ENCODE results near the gene TMEM132D. TPM values are rescaled to one million over a fixed set of nuclear protein-coding genes. Genes with fewer than 3 reads are reported as not detected.
"Not testable (repeated sequence)": the region's sequence is repeated elsewhere in the genome, so short reads cannot be mapped to it uniquely, and the experiment has no call there.

TMEM132D gene
- total RNA-seq, 2 donors from 2014 or later: not detected

DNA sequence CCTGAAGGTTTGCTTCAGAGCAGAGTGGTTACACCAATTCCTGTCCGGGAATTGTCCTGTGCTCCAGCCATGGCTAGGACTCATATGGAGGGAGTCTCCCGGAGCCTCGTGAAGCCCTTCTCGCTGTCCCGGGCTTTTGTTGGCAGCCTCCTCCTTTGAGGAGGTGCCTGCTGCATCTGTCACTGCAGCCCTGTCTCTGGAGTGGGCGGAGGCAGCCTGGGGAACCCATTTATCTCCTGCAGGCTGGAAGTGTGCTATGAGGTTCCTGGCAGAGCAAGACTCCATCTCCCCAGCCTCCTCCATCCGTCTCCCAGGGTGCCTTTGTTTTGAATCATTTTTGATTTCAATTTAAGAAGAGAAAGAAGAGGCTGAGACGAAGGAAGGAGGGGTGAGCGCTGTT, 695.3 kb downstream of the TMEM132D start:
- Mint-ChIP-seq H3K9me3 (no peaks in the 10 kb centered on the region), H3K27me3 (peaks cover 27 to 54% of the 10 kb centered on the region in 2 donors), H3K27ac (no peak overlapping the region), H3K36me3 (no peaks in the 10 kb centered on the region), H3K4me3 (no peak overlapping the region), H3K4me1 (ENCODE audit: low read depth in 2 of 2) (no peaks in the 10 kb centered on the region)
- no peak for ATAC-seq
- no peak for DNase-seq (ENCODE audit: low spot score)

DNA sequence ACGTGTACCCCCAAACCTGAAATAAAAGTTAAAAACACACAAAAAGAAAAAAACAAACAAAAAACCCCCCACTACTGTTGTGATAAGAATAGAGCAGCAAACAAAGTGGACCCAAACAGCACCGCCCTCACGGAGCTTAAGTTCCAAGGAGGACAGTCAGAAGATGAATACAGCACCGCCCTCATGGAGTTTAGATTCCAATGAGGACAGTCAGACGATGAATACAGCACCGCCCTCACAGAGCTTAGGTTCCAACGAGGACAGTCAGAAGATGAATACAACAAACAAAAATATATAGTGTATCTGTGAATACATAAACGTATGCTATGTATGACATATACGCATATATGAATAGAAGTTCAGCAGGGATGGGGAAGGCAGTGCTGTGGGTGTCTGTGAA, 696.7 kb downstream of the TMEM132D start:
- Mint-ChIP-seq H3K27me3 (peaks cover 28 to 55% of the 10 kb centered on the region in 2 donors), H3K4me1 (ENCODE audit: low read depth in 2 of 2) (no peaks in the 10 kb centered on the region), H3K27ac (no peak overlapping the region), H3K36me3 (no peaks in the 10 kb centered on the region), H3K4me3 (no peak overlapping the region), H3K9me3 (no peaks in the 10 kb centered on the region)
- DNase-seq (ENCODE audit: low spot score): no peak
- no peak for ATAC-seq

DNA sequence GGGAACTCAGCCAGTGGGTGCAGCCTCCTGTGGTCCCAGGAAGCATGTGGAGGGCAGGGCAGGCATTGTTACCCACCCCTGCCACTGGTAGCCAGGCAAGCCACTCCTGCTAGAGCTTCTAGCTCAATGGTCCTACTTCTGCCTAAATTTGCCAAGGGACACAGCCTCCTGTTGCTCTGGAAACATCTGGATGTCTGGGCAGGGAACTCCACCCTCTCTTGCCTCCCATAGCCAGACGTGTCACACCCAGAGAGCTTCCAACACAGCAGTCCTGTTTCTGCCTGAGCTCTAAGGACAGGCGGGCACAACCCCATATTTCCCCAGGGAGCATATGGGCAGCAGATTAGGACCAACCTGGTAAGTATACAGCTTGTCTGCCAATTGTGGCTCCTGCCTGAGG, 700.4 kb downstream of the TMEM132D start:
- Mint-ChIP-seq H3K27me3 (peaks cover 26 to 43% of the 10 kb centered on the region in 2 donors), H3K9me3 (no peaks in the 10 kb centered on the region), H3K27ac (no peak overlapping the region), H3K4me1 (ENCODE audit: low read depth in 2 of 2) (no peaks in the 10 kb centered on the region), H3K4me3 (no peak overlapping the region), H3K36me3 (no peaks in the 10 kb centered on the region)
- DNase-seq (ENCODE audit: low spot score) (no peak), ATAC-seq (no peak)

DNA sequence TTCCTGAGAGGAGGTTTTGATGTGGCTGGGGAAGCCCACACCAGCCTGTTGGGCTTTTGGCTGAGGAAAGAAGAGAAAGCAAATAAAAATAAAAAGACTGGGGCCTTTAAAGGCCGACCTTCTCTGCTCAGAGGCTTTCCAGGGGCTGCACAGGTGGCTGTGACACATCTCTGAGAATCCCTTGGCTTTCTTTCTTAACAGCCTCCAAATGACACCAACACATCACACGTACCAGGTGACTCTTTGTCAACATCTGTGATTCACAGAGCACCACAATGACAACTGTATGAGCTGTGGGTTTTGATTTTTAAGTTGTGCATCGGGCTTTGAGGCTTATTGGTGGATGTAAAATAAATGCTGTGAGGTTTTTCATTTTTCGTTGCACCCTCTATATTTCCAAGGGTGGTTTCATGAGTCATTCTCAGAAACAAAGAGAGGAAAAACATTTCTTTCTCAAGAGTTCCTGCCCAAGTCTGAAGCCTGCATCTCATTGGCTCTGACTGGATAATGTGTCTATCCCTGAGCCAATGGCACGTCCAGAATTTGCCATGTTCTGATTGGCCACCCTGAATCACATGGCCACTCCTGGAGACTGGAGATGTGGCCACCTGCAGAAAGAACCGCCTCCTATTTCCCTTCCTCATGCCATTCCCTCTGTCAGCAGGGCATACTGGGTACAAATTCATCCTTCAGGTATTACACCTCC, 701.6 kb downstream of the TMEM132D start:
- H3K4me1 Mint-ChIP-seq (ENCODE audit: low read depth in 2 of 2): no peaks in the 10 kb centered on the region
- no peak overlapping the region for H3K4me3 Mint-ChIP-seq
- H3K27ac Mint-ChIP-seq: no peak overlapping the region
- ATAC-seq (no peak), DNase-seq (ENCODE audit: low spot score) (no peak)
- peaks cover 22 to 41% of the 10 kb centered on the region in 2 donors for H3K27me3 Mint-ChIP-seq
- H3K9me3 Mint-ChIP-seq: no peaks in the 10 kb centered on the region
- H3K36me3 Mint-ChIP-seq: no peaks in the 10 kb centered on the region

DNA sequence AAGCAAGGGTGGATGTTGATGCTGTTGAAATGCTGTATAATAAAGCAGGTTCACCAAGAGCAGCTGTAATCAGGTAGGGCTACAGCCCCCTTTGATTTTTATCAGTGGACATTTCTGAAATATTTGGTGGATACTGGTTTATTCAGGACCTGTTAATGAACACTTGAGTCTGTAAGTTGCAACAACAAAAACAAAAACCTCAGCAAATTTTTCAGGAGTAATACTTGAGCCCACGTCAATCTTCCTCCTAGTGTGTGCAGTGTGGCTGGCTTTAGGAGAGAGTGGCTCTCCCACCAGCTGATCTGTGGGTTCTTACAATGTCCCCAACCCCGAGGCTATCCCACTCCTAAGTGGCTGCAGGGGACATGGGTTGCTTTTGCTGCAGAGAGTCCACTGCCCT, 702.8 kb downstream of the TMEM132D start:
- DNase-seq (ENCODE audit: low spot score) (no peak), ATAC-seq (no peak)
- H3K4me1 Mint-ChIP-seq (ENCODE audit: low read depth in 2 of 2): no peaks in the 10 kb centered on the region
- no peaks in the 10 kb centered on the region for H3K9me3 Mint-ChIP-seq
- no peaks in the 10 kb centered on the region for H3K36me3 Mint-ChIP-seq
- no peak overlapping the region for H3K4me3 Mint-ChIP-seq
- H3K27me3 Mint-ChIP-seq: peaks cover 18 to 39% of the 10 kb centered on the region in 2 donors
- H3K27ac Mint-ChIP-seq: no peak overlapping the region

DNA sequence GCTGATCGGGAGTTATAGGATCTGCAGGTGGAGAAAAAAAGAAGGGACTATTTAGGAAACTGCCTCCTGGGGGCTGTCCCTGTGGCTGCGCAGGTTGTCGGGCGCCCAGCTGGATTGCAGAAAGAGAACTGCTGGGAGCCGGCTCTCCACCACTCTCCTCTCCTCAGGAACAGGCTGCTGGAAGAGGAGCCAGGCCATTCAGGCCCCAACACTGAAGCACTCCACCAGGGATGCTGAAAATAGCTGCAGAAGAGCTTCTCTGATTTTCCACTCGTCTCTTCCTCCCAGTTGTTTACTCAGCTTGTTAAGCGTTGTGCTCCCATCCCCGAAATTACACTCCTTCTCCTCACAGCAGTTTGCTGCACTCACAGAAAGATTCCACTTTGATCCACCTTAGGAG, 703.2 kb downstream of the TMEM132D start:
- H3K27ac Mint-ChIP-seq: no peak overlapping the region

DNA sequence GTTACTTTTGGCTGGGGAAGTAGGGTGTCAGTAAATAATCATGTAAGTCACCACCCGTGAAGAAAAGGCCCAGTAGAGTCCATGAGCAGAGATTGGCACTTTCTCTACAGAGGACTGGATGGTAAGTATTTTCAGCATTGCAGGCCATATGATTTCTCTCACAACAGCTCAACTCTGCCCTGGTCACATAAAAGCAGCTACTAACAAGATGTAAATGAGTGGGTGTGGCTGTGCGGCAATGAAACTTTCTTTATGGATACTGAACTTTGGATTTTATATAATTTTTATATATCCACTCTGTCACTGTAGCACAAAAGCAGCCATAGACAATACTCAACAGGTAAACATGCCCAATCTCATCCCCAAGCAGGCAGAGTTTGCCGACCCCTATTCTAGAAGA, 706.9 kb downstream of the TMEM132D start:
- peaks cover 7% of the 10 kb centered on the region for H3K36me3 Mint-ChIP-seq
- H3K27me3 Mint-ChIP-seq: peaks cover 3 to 30% of the 10 kb centered on the region in 2 donors
- DNase-seq (ENCODE audit: low spot score): no peak
- no peaks in the 10 kb centered on the region for H3K4me1 Mint-ChIP-seq (ENCODE audit: low read depth in 2 of 2)
- no peak overlapping the region for H3K4me3 Mint-ChIP-seq
- no peaks in the 10 kb centered on the region for H3K9me3 Mint-ChIP-seq
- no peak for ATAC-seq
- H3K27ac Mint-ChIP-seq: no peak overlapping the region

More for the DNA sequence above, 703.2 kb downstream of the TMEM132D start:
- Mint-ChIP-seq H3K4me3 (no peak overlapping the region), H3K27me3 (peaks cover 14 to 35% of the 10 kb centered on the region in 2 donors), H3K9me3 (no peaks in the 10 kb centered on the region), H3K36me3 (no peaks in the 10 kb centered on the region), H3K4me1 (ENCODE audit: low read depth in 2 of 2) (no peaks in the 10 kb centered on the region)
- no peak for DNase-seq (ENCODE audit: low spot score)
- ATAC-seq: no peak

DNA sequence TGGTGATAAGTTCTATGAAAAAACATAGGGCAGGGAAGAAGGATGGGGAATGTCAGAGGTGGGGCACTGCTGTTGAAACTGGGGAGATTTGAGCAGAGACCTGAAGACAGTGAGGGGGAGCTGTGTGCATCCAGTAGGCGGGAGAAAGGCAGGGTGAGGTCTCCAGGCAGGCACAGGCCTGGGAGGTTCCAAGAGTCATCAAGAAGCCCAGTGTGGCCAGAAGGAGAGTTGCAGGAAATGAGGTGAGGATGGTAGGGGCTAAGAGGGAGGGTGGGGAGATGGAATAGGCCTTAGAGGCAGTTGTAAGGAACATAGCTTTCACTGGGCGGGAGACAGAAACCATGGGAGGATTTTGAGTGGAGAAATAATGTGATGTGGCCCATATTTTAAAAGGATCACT, 708.7 kb downstream of the TMEM132D start:
- ATAC-seq (no peak), DNase-seq (ENCODE audit: low spot score) (no peak)
- Mint-ChIP-seq H3K27me3 (peaks cover 0 to 23% of the 10 kb centered on the region in 2 donors), H3K27ac (no peak overlapping the region), H3K36me3 (peaks cover 7% of the 10 kb centered on the region), H3K9me3 (no peaks in the 10 kb centered on the region), H3K4me3 (no peak overlapping the region), H3K4me1 (ENCODE audit: low read depth in 2 of 2) (no peaks in the 10 kb centered on the region)

DNA sequence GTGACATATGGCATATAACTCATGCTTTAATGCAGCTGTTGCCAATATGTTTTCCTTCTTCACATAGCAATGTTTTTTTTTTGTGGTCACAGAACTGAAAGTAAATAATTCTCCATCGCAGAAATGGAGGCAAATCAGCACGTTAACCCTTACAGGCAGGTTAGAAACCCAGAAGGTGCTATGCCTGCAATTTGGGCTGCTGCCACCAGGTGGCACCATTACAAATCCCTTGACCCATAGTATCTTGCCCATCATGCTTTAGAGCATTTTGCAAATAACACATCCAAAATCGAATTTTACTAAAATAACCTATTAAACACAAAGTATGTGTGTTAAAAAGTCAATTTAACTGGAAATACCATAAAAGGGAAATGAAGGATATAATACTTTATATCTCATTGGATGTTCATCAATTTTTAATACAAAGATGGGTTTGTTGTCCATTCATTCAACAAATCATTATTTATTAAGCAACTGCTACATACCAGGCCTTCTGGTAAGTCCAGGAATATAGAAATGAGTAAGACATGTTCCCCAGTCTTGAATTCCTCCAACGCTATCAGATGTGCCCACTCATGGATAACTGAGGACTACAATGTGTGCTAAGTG, 710.5 kb downstream of the TMEM132D start:
- no peak for DNase-seq (ENCODE audit: low spot score)

DNA sequence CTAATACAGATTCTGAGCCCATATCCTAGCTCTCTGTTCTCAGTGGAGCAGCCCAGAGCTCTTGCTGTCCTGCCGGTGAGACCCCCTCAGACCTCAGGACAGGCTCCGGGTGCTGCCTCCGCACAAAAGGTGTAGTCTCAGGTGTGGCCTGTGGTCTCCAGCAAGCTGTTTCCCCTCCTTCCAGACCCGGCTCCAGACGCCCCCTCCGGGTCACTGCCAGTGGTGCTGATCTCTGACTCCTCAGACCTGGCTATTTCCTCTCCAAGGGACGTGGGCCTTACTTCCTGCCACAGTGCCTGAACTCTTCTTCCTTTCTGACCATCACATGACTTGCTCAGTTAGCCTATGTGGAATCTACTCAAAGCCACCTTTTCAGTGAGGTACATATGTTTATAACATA, 713.0 kb downstream of the TMEM132D start:
- no peak overlapping the region for H3K4me3 Mint-ChIP-seq
- ATAC-seq (no peak), DNase-seq (ENCODE audit: low spot score) (no peak)
- peaks cover 2 to 16% of the 10 kb centered on the region in 2 donors for H3K27me3 Mint-ChIP-seq
- no peak overlapping the region for H3K27ac Mint-ChIP-seq
- H3K36me3 Mint-ChIP-seq: peaks cover 7% of the 10 kb centered on the region
- no peaks in the 10 kb centered on the region for H3K9me3 Mint-ChIP-seq
- H3K4me1 Mint-ChIP-seq (ENCODE audit: low read depth in 2 of 2): no peaks in the 10 kb centered on the region

More for the DNA sequence above, 710.5 kb downstream of the TMEM132D start:
- H3K9me3 Mint-ChIP-seq: no peaks in the 10 kb centered on the region
- H3K27me3 Mint-ChIP-seq: peaks cover 0 to 23% of the 10 kb centered on the region in 2 donors
- no peak overlapping the region for H3K27ac Mint-ChIP-seq
- no peak for ATAC-seq
- H3K36me3 Mint-ChIP-seq: peaks cover 7% of the 10 kb centered on the region
- no peaks in the 10 kb centered on the region for H3K4me1 Mint-ChIP-seq (ENCODE audit: low read depth in 2 of 2)
- H3K4me3 Mint-ChIP-seq: no peak overlapping the region

DNA sequence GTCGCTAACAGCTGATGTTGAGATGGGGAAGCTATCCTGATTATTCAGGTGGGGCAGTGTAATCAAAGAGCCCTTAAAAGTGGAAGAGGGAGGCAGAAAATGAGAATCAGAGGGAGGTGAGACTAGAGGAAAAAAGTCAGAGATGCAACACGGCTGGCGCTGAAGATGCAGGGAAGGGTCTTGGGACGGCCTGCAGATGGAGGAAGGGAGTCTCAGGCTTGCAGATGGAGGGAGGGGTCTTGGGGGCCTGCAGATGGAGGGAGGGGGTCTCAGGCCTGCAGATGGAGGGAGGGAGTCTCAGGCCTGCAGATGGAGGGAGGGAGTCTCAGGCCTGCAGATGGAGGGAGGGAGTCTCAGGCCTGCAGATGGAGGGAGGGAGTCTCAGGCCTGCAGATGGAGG, 713.9 kb downstream of the TMEM132D start:
- not testable (repeated sequence) for DNase-seq (ENCODE audit: low spot score); H3K36me3 Mint-ChIP-seq; H3K4me3 Mint-ChIP-seq; H3K27ac Mint-ChIP-seq; ATAC-seq; H3K4me1 Mint-ChIP-seq (ENCODE audit: low read depth in 2 of 2); H3K9me3 Mint-ChIP-seq
- H3K27me3 Mint-ChIP-seq: peaks cover 2 to 18% of the 10 kb centered on the region in 2 donors

DNA sequence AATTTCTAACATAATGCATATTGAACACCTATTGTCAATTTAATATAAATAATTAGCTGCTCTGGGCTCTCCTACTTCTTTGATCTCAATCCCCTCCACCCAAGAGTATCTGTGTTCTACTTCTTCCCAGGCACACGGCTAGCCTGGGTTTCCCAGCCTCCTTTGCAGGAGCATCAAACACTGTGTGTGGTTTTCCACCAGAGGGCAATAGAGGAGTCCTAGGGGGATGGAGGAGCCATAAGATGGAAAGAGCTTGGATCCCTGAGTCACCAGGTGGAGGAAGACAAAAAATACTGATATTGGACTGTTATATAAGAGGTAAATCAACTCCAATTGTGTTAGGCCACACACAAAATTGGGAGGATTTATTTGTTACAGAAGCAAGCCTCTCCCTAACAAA, 716.9 kb downstream of the TMEM132D start:
- DNase-seq (ENCODE audit: low spot score) (no peak), ATAC-seq (no peak)
- Mint-ChIP-seq H3K27ac (no peak overlapping the region), H3K27me3 (peaks cover 2 to 9% of the 10 kb centered on the region in 2 donors), H3K36me3 (no peaks in the 10 kb centered on the region), H3K9me3 (no peaks in the 10 kb centered on the region), H3K4me3 (no peak overlapping the region), H3K4me1 (ENCODE audit: low read depth in 2 of 2) (no peaks in the 10 kb centered on the region)

DNA sequence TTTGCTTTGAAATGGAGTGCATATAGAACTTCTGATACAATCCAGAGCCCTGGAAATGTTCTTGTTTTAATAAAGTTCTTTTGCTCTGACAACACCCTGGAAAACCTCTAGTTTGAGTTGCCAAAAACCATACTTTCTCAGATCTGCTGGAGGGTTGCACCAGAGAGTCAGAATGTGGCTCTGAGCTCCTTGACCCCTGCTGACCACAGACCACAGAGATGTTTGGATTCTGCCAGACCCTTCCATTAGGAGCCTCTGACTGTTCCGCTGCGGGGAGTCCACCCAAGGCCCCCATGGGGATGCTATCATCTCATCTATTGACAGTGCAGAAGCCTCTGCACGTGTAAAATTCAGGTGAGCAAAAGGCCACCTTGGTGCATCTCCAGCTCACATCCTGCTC, 718.0 kb downstream of the TMEM132D start:
- DNase-seq (ENCODE audit: low spot score) (no peak), ATAC-seq (no peak)
- no peaks in the 10 kb centered on the region for H3K4me1 Mint-ChIP-seq (ENCODE audit: low read depth in 2 of 2)
- H3K4me3 Mint-ChIP-seq: no peak overlapping the region
- peaks cover 7 to 20% of the 10 kb centered on the region in 2 donors for H3K27me3 Mint-ChIP-seq
- H3K9me3 Mint-ChIP-seq: no peaks in the 10 kb centered on the region
- H3K27ac Mint-ChIP-seq: no peak overlapping the region
- no peaks in the 10 kb centered on the region for H3K36me3 Mint-ChIP-seq

DNA sequence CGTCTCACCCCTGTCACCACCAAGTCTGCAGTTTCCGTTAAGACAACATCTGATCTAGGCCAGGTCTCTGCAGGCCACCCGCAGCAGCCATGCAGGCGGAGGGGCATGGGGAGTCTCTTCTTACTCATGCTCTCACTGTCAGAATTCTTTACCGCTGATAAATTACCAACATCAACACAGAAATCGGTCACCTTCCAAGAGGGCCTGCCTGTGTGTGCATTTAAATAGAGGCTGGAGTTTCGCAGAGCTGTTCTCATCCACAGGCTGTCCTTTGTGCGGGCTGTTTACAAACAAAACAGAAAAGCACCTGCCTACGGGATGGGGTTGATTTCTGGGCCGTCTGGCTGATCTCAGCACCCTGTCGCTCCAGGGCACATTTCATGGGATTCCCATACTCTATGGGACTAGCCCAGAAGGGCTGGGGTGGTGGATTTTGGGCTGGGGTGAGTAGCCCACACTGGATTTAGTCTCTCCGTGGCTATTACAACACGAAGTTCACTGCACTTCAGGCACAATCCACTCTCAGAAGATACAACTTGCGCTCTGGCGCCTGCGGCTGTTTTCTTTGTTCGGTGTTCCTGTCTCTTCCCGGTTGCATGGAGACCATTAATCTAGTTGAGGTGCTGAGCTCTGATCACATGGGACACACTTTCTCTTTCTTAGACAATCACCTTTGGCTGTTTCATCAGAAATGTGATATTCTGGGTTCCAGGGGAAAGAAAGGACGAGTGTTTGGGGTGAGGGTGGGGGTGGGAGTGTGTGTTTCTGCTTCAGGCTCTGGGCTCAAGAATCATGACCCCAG, 719.5 kb downstream of the TMEM132D start:
- Mint-ChIP-seq H3K27me3 (peaks cover 7 to 25% of the 10 kb centered on the region in 2 donors), H3K27ac (no peak overlapping the region), H3K36me3 (no peaks in the 10 kb centered on the region), H3K4me1 (ENCODE audit: low read depth in 2 of 2) (no peaks in the 10 kb centered on the region), H3K4me3 (no peak overlapping the region), H3K9me3 (no peaks in the 10 kb centered on the region)
- no peak for ATAC-seq
- DNase-seq (ENCODE audit: low spot score): no peak

Measured in natural killer cell treated with Interleukin-12 subunit alpha and Interleukin-12 subunit beta and Interleukin-15 and Interleukin-18, amount 100 ng/mL, for 72 hours (primary cell).